Mucosa of rectum (tissue), 2 donors: ENCODE data around the gene CC2D2B.
"Not testable (repeated sequence)": the region's sequence is repeated elsewhere in the genome, so short reads cannot be mapped to it uniquely, and the experiment has no call there.

Experiments
- H3K27ac ChIP-seq, 2 donors: one replicate each; pipeline ENCODE4 v1.7.0; 2013; ENCODE audit warnings: inconsistent platforms in 2 of 2, low read depth in 2 of 2, low read length in 2 of 2
- H3K27me3 ChIP-seq, 2 donors: one replicate each; pipeline ENCODE4 v1.7.0; 2013; ENCODE audit warnings: low read length in 2 of 2; ENCODE audit not compliant: control insufficient read depth in 2 of 2, insufficient read depth in 2 of 2
- H3K36me3 ChIP-seq, 2 donors: one replicate each; pipeline ENCODE4 v1.7.0; 2013; ENCODE audit warnings: low read length in 2 of 2; ENCODE audit not compliant: control insufficient read depth in 2 of 2, insufficient read depth in 2 of 2
- H3K4me1 ChIP-seq, 2 donors: one replicate each; pipeline ENCODE4 v1.7.0; 2013; ENCODE audit warnings: low read length in 2 of 2, mild to moderate bottlenecking in 1 of 2; ENCODE audit not compliant: control insufficient read depth in 2 of 2, insufficient read depth in 2 of 2
- H3K4me3 ChIP-seq, 2 donors: one replicate each; pipeline ENCODE4 v1.7.0; 2013; ENCODE audit warnings: low read length in 2 of 2
- H3K9ac ChIP-seq, 2 donors: one replicate each; pipeline ENCODE4 v1.7.0; 2013; ENCODE audit warnings: low read length in 2 of 2, low read depth in 1 of 2, mild to moderate bottlenecking in 1 of 2
- H3K9me3 ChIP-seq, 2 donors: one replicate each; pipeline ENCODE4 v1.7.0; 2013; ENCODE audit warnings: low read length in 2 of 2; ENCODE audit not compliant: control insufficient read depth in 2 of 2
- donor health status: healthy.
- donor health status: Normal muscosa, but diverticular disease.

CC2D2B gene

GRCh38 chr10:95873139-95873538, 34.6 kb upstream of the CC2D2B start:
- H3K4me1 ChIP-seq: no peaks in the 10 kb centered on the region

DNA sequence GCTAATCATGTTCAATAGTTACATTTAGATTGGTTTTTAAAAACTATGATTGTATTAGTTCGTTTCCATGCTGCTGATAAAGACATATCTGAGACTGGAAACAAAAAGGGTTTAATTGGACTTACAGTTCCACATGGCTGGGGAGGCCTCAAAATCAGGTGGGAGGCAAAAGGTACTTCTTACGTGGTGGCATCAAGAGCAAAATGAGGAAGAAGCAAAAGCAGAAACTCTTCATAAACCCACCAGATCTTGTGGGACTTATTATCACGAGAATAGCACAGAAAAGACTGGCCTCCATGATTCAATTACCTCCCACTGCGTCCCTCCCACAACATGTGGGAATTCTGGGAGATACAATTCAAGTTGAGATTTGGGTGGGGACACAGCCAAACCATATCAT, 34.1 kb upstream of the CC2D2B start:
- H3K4me3 ChIP-seq: no peak overlapping the region
- no peak overlapping the region for H3K27ac ChIP-seq
- H3K36me3 ChIP-seq: peaks cover 0 to 16% of the 10 kb centered on the region in 2 donors
- H3K4me1 ChIP-seq: no peaks in the 10 kb centered on the region
- H3K9ac ChIP-seq: no peak overlapping the region
- H3K9me3 ChIP-seq: peaks cover 0 to 3% of the 10 kb centered on the region in 2 donors
- no peaks in the 10 kb centered on the region for H3K27me3 ChIP-seq

More at GRCh38 chr10:95873139-95873538, 34.6 kb upstream of the CC2D2B start:
- no peak overlapping the region for H3K9ac ChIP-seq
- no peaks in the 10 kb centered on the region for H3K27me3 ChIP-seq
- peaks cover 0 to 19% of the 10 kb centered on the region in 2 donors for H3K36me3 ChIP-seq
- H3K4me3 ChIP-seq: no peak overlapping the region
- peaks cover 0 to 3% of the 10 kb centered on the region in 2 donors for H3K9me3 ChIP-seq
- no peak overlapping the region for H3K27ac ChIP-seq

GRCh38 chr10:95874783-95875182, 33.0 kb upstream of the CC2D2B start:
- H3K9ac ChIP-seq, H3K9me3 ChIP-seq: not testable (repeated sequence)
- H3K36me3 ChIP-seq: peaks cover 0 to 16% of the 10 kb centered on the region in 2 donors

DNA sequence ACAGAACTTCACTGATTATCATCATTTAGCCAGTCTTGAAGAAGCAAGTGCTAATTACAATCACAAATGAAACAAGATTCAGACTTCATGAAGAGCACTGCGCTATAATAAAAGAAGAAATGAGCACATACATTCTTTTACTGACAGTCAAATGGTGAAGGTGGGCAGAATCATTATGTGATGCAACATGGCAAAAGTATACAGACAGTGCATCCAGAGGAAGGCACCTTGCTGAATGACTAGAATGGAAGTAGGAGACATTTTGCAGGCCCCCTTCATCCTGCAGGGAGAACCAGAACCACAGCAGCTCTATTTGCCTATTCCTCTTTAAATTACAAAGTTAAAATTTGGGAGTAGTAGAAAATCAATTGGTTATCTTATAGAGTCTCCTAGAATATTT, 31.0 kb upstream of the CC2D2B start:
- Histone ChIP-seq H3K4me3 (no peak overlapping the region), H3K9me3 (peaks cover 0 to 3% of the 10 kb centered on the region in 2 donors), H3K27me3 (no peaks in the 10 kb centered on the region), H3K4me1 (no peaks in the 10 kb centered on the region), H3K36me3 (peaks cover 0 to 10% of the 10 kb centered on the region in 2 donors), H3K9ac (no peak overlapping the region), H3K27ac (no peak overlapping the region)

More at GRCh38 chr10:95874783-95875182, 33.0 kb upstream of the CC2D2B start:
- not testable (repeated sequence) for H3K27me3 ChIP-seq, H3K4me1 ChIP-seq, H3K27ac ChIP-seq, H3K4me3 ChIP-seq

DNA sequence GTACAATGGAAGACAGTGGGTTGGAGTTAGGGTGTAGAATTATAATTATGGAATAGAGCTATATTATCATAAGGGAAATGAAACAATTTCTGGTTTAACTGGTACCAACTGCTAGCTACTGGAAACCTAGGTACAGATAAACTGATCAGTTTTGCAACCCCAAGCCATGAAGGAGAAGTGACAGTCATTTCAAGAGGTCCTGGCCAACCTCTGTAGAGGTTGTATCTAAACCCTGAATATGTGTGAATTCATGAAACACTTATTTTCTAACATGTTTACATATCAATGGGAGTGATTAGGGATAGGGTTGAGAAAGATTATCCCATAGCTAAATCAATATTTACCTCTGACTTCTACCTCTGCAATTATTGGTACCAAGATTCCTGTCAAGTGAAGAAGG, 29.9 kb upstream of the CC2D2B start:
- Histone ChIP-seq H3K4me1 (no peaks in the 10 kb centered on the region), H3K27ac (no peak overlapping the region), H3K9ac (no peak overlapping the region), H3K4me3 (no peak overlapping the region), H3K27me3 (no peaks in the 10 kb centered on the region), H3K36me3 (peaks cover 0 to 7% of the 10 kb centered on the region in 2 donors), H3K9me3 (peaks cover 0 to 3% of the 10 kb centered on the region in 2 donors)

DNA sequence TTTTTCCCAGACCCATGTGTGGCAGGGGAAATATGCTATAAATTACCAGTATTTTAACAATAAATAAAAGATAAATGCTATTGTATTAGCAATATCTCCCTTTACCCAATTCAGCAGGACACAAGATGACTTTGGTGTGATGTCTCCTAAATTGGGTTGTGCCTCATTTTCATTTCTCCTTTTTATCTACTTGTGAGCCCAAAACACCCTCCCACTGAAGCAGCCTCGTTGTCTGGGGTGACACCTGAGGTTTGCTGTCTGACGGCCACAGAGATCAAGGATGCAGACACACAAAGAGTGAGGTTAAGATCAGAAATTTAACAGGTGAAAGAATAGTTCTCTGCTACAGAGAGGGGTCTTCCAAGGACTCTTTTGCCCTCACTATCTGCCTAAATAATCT, 27.1 kb upstream of the CC2D2B start:
- Histone ChIP-seq H3K27me3 (no peaks in the 10 kb centered on the region), H3K4me3 (no peak overlapping the region), H3K9ac (no peak overlapping the region), H3K36me3 (no peaks in the 10 kb centered on the region), H3K27ac (no peak overlapping the region), H3K4me1 (no peaks in the 10 kb centered on the region), H3K9me3 (no peaks in the 10 kb centered on the region)

DNA sequence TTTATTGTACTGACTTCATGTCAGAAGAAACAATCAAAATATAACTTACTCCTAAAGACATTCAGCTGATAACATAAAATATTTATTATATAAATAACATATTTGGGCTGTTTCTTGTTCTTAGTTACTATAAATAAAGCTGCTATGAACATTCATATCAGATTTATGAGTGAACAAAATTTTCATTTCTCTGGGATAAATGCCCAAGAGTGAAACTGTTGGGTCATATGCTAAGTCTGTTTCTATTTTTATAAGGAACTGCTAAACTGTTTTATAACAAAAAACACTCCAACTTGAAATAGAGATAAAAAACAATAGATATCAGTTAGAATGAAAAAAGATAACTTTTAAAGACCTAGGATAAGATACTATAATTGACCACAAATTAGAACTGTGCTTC, 26.5 kb upstream of the CC2D2B start:
- no peaks in the 10 kb centered on the region for H3K9me3 ChIP-seq
- no peak overlapping the region for H3K9ac ChIP-seq
- no peak overlapping the region for H3K27ac ChIP-seq
- H3K36me3 ChIP-seq: no peaks in the 10 kb centered on the region
- H3K4me1 ChIP-seq: no peaks in the 10 kb centered on the region
- no peak overlapping the region for H3K4me3 ChIP-seq
- H3K27me3 ChIP-seq: no peaks in the 10 kb centered on the region

DNA sequence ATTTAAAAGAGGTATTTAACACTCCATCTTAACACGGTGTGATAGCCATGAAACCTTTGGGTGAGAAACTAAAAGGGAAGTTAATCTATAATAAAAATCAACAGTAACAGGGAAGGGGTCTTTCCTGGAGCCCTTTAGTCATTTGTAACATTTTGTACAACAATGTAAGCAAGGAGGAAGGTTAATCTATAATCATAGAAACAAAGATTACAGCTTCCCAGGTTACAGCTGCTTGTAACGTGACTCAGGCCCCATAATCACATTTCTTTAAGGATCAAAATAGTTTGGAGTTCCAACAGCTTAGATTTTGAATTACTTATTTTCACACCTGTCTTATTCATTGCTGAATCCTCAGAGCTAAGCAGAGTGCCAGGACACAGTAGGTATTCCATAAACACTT, 17.9 kb upstream of the CC2D2B start:
- no peak overlapping the region for H3K9ac ChIP-seq
- H3K27me3 ChIP-seq: no peaks in the 10 kb centered on the region
- no peaks in the 10 kb centered on the region for H3K4me1 ChIP-seq
- H3K9me3 ChIP-seq: no peaks in the 10 kb centered on the region
- H3K4me3 ChIP-seq: no peak overlapping the region
- H3K27ac ChIP-seq: no peak overlapping the region
- no peaks in the 10 kb centered on the region for H3K36me3 ChIP-seq

DNA sequence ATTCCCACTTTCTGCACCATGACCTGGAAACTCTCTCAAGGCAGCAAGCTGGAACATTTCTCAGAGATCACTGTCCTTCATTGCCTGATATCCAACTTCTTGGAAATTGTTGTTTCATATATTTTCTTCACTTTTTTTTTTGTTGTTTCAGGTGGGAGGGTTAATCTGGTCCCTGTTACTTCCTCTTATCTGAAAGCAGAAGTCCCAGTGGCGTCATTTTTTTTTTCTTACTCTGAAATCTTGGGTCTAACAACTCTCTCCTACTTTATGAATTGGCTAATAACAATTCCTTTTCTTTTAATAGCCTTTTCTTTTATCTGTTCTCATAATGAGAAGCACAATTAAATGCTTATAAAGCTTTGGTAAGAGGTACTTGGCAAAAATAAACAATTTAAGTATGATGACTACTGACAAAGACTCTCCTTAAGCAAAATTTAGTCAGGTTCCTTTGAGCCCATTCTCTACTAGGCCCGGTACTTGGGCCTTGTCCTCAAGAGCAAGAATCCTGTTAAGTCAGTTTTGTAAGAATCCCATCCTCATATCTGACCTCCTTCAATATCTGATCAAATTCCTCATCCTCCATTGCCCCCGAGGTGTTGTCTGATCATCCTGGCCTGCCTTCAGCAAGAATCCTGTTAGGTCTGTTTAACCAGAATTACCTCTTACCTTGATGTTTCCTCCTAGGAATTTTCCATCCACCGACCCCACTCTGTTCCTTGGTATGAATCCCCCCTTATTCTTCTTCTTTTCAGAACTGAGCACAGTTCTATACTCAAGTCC, 11.5 kb upstream of the CC2D2B start:
- no peaks in the 10 kb centered on the region for H3K27me3 ChIP-seq
- H3K9me3 ChIP-seq: no peaks in the 10 kb centered on the region
- H3K4me3 ChIP-seq: no peak overlapping the region
- no peak overlapping the region for H3K27ac ChIP-seq
- peaks cover 0 to 3% of the 10 kb centered on the region in 2 donors for H3K4me1 ChIP-seq
- no peak overlapping the region for H3K9ac ChIP-seq
- peaks cover 0 to 3% of the 10 kb centered on the region in 2 donors for H3K36me3 ChIP-seq

DNA sequence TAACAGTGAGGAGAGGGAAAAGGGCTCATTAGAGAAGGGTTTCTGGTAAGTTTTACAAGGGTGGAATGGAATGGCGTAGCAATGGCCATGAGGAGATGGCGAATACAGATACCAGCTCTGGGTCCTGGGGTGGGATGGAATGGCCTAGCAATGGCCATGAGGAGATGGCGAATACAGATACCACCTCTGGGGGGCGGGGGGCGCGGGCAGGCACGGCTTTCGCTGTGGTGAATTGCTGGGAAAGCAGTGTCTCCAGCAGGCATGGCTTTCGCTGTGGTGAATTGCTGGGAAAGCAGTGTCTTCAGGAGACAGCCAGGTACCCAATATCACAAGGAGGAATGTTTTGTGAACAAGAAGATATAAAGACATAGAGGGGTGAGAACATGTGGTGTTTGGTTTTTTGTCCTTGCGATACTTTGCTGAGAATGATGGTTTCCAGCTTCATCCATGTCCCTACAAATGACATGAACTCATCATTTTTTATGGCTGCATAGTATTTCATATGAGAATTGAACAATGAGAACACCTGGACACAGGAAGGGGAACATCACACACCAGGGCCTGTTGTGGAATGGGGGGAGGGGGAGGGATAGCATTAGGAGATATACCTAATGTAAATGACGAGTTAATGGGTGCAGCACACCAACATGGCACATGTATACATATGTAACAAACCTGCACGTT, 1.7 kb upstream of the CC2D2B start:
- not testable (repeated sequence) for H3K4me3 ChIP-seq, H3K9me3 ChIP-seq, H3K9ac ChIP-seq, H3K27ac ChIP-seq, H3K27me3 ChIP-seq, H3K36me3 ChIP-seq, H3K4me1 ChIP-seq
